Esophagus muscularis mucosa (tissue), 4 donors: Measurements from ENCODE around the gene INTS4. TPM values are rescaled to one million over a fixed set of nuclear protein-coding genes. Genes with fewer than 3 reads are reported as not detected.
A peak's percentile ranks its signal among the peaks of the same experiment; 100 is the strongest.
"Not testable (repeated sequence)": the region's sequence is repeated elsewhere in the genome, so short reads cannot be mapped to it uniquely, and the experiment has no call there.

Source experiments
- DNase-seq: peaks from one replicate; pipeline ENCODE4 v3.0.0-alpha.2; 2017; ENCODE audit errors: extremely low spot score
- H3K27ac ChIP-seq, 4 donors: fragments of 200-600 bp; sonication (generic); replicated peaks in 1 of 4; 1 replicate in 3 of 4; 2 replicates in 1 of 4; pipeline ENCODE4 v1.5.1; 2016 to 2019; ENCODE audit warnings: mild to moderate bottlenecking in 1 of 4
- H3K27me3 ChIP-seq, 4 donors: fragments of 200-600 bp; sonication (generic); one replicate each; pipeline versions ENCODE4 v1.5.1 to v1.6.0; 2016 to 2019
- H3K36me3 ChIP-seq, 4 donors: fragments of 200-600 bp; sonication (generic); one replicate each; pipeline ENCODE4 v1.5.1; 2016 to 2019
- H3K4me1 ChIP-seq, 4 donors: fragments of 200-600 bp; sonication (generic); one replicate each; pipeline ENCODE4 v1.5.1; 2016 to 2019
- H3K4me3 ChIP-seq, 4 donors: fragments of 200-600 bp; sonication (generic); 1 replicate in 2 of 4; 2 replicates in 2 of 4; pipeline ENCODE4 v1.5.1; 2016 to 2019; ENCODE audit warnings: mild to moderate bottlenecking in 4 of 4, moderate library complexity in 1 of 4
- H3K9me3 ChIP-seq, 4 donors: fragments of 200-600 bp; sonication (generic); 1 replicate in 3 of 4; 2 replicates in 1 of 4; pipeline ENCODE4 v1.5.1; 2016 to 2019
- CTCF ChIP-seq, 3 experiments: fragments of 200-600 bp in 2 of 3; fragments of 450-650 bp in 1 of 3; sonication (generic) in 2 of 3; IDR thresholded peaks; one replicate each; pipeline ENCODE4 v1.5.1; 2017 to 2019; ENCODE audit warnings: antibody characterized with exemption in 3 of 3, mild to moderate bottlenecking in 2 of 3, moderate library complexity in 1 of 3
- EP300 ChIP-seq: sonication (generic); formaldehyde crosslinking; IDR thresholded peaks from one replicate; pipeline ENCODE4 v1.6.1; 2017; ENCODE audit warnings: antibody characterized with exemption
- POLR2A ChIP-seq: fragments of 450-650 bp; IDR thresholded peaks from one replicate; pipeline ENCODE4 v1.6.1; 2017; ENCODE audit warnings: antibody characterized with exemption, moderate library complexity, mild to moderate bottlenecking, low read depth
- POLR2AphosphoS5 ChIP-seq, 2 donors: sonication (generic); formaldehyde crosslinking; IDR thresholded peaks; one replicate each; pipeline ENCODE4 v1.6.1; 2017; ENCODE audit warnings: antibody characterized with exemption in 2 of 2
- WGBS: methylation state at CpG from one replicate; pipeline ENCODE4 v1.1.5; 2018; 5-methylcytosine and 5-hydroxymethylcytosine counted together
- intact Hi-C: fragments of 100-400 bp; cut with DNase I; formaldehyde crosslinking; loops from one replicate; pipeline ENCODE4 v1.15.1; 2023
- total RNA-seq, 4 donors: library from RNA; depleted of rRNA; stranded (reverse); fragments of >200 nt; gene quantifications; one replicate each; pipeline versions ENCODE4 v1.1.0 to v1.2.1, GENCODE V29; 2016

Gene INTS4
- total RNA-seq, 4 donors from 2014 or later = 13.3 to 34.1 (median 15.2) TPM

DNA sequence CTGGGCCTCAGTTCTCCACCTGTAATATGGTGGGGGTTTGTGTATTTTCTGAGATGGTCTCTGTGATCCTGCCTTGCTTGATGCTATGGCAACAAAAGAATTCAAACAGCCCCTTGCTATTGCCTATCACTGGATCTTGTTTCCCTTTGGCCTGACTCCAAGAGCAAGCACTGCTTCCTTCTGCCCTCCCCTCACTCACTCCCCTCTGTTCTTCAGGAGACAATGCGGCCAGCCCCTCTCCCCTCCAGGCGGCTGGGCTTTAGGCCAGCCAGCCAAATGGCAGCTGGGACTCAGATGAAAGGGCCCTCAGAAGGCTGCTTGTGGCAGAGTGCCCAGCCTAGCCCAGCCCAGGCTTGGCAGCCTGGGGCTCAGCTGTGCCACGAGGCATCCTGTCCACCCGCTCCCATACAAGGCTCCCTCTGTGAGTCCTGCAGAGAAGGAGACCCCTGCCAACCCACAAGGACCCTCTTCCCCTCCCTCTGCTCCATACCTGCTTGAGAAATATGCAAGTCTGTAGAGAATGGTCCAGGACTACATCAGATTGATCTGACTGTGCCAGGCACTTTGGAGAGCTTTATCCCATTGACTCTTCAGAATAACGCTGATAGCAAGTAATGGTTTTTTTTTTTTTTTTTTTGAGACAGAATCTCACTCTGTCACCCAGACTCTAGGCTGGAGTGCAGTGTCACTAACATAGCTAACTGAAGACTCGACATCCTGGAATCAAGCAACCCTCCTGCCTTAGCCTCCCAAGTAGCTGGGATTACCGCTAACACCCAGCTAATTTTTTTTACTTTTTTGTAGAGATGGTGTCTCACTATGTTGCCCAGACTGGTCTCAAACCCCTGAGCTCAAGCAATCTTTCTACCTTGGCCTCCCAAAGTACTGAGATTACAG lies 36.2 kb upstream of the INTS4 start:
- no peaks in the 10 kb centered on the region for H3K27me3 ChIP-seq
- WGBS = 35% methylated on average over 6 of the region's 7 CpGs
- peaks cover 8 to 13% (median 10%) of the 10 kb centered on the region in 4 donors for H3K4me1 ChIP-seq
- intact Hi-C loops = no loop called here
- no peak overlapping the region for H3K27ac ChIP-seq
- no peak for DNase-seq
- H3K9me3 ChIP-seq = no peaks in the 10 kb centered on the region
- no peak overlapping the region for H3K4me3 ChIP-seq
- H3K36me3 ChIP-seq = no peaks in the 10 kb centered on the region
- TF ChIP-seq EP300 = no peak
- no peak for TF ChIP-seq POLR2AphosphoS5 (IDR thresholded peaks at IDR 0.05)
- no peak for TF ChIP-seq POLR2A
- TF ChIP-seq CTCF (IDR thresholded peaks at IDR 0.05) = no peak

- H3K4me3 ChIP-seq, H3K9me3 ChIP-seq, H3K36me3 ChIP-seq, intact Hi-C loops, H3K27ac ChIP-seq, H3K27me3 ChIP-seq, DNase-seq: not testable (repeated sequence)
- 90% methylated on average over 9 of the region's 9 CpGs for WGBS
- peaks cover 8 to 14% (median 11%) of the 10 kb centered on the region in 4 donors for H3K4me1 ChIP-seq
Observed at GRCh38 chr11:78028423-78028822, 34.0 kb upstream of the INTS4 start.

- 92% methylated on average over 2 of the region's 2 CpGs for WGBS
- TF ChIP-seq EP300 = no peak
- no peak for TF ChIP-seq POLR2A
- TF ChIP-seq POLR2AphosphoS5 (IDR thresholded peaks at IDR 0.05) = no peak
- no peak for TF ChIP-seq CTCF (IDR thresholded peaks at IDR 0.05)
- H3K9me3 ChIP-seq = no peaks in the 10 kb centered on the region
- peaks cover 8 to 21% (median 18%) of the 10 kb centered on the region in 4 donors for H3K4me1 ChIP-seq
- no peak overlapping the region for H3K4me3 ChIP-seq
- no peak for DNase-seq
- no peak overlapping the region for H3K27ac ChIP-seq
- peaks cover 0 to 6% (median 0%) of the 10 kb centered on the region in 4 donors for H3K27me3 ChIP-seq
- no peaks in the 10 kb centered on the region for H3K36me3 ChIP-seq
- intact Hi-C loops = no loop called here
Observed at GRCh38 chr11:78027759-78028158, 33.3 kb upstream of the INTS4 start.

- no peaks in the 10 kb centered on the region for H3K36me3 ChIP-seq
- no peaks in the 10 kb centered on the region for H3K9me3 ChIP-seq
- no peak overlapping the region for H3K4me3 ChIP-seq
- no peak for TF ChIP-seq POLR2AphosphoS5 (IDR thresholded peaks at IDR 0.05)
- H3K27ac ChIP-seq = no peak overlapping the region
- peaks cover 1 to 17% (median 16%) of the 10 kb centered on the region in 4 donors for H3K4me1 ChIP-seq
- intact Hi-C loops = no loop called here
- DNase-seq = no peak
- peaks cover 0 to 12% (median 0%) of the 10 kb centered on the region in 4 donors for H3K27me3 ChIP-seq
Observed at GRCh38 chr11:78025378-78025777, 30.9 kb upstream of the INTS4 start.

DNA sequence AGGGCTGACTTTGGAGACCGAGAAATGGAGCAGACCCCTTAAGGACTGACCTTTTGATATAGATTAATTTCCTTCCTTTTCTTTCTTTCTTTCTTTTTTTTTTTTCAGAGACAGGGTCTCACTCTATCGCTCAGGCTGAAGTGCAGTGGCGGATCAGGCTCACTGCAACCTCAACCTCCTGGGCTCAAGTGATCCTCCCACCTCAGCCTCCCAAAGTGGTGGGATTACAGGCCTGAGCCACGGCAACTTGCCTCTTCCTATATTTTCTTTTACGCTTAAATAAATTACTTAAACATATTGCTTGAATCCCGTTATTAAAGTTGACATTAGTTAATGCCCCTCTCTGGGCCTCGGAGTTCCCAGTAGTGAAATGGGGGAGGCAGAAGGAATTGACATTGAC lies 29.0 kb upstream of the INTS4 start:
- H3K36me3 ChIP-seq = no peaks in the 10 kb centered on the region
- peak overlapping the region; percentile 53 to 63 (median 56) for H3K4me3 ChIP-seq
- peaks cover 0 to 15% (median 12%) of the 10 kb centered on the region in 4 donors for H3K4me1 ChIP-seq
- TF ChIP-seq POLR2A (no peak), CTCF (IDR thresholded peaks at IDR 0.05) (no peak), POLR2AphosphoS5 (IDR thresholded peaks at IDR 0.05) (no peak), EP300 (no peak)
- 75% methylated on average over 7 of the region's 7 CpGs for WGBS
- no peaks in the 10 kb centered on the region for H3K9me3 ChIP-seq
- intact Hi-C loops = no loop called here
- H3K27me3 ChIP-seq = peaks cover 0 to 12% (median 0%) of the 10 kb centered on the region in 4 donors
- DNase-seq = no peak
- H3K27ac ChIP-seq = peak overlapping the region in 2 of 4 donors; percentile 45 to 48
